ENCODE results near the gene JAKMIP3. TPM values are rescaled to one million over a fixed set of nuclear protein-coding genes. Genes with fewer than 3 reads are reported as not detected.

Gene JAKMIP3
- total RNA-seq, 1 experiment from 2014 or later: 0.17 TPM

- BruUV-seq (replicated peaks): no TSS peak
- ChIA-PET CTCF (no interaction called here), POLR2A (no interaction called here), RAD21 (ENCODE audit: low non-redundant PET in 1 of 2, low total read pairs in 2 of 2, uncharacterized antibody in 2 of 2, unreplicated experiment in 2 of 2) (no interaction called here)
- H4K20me1 ChIP-seq (ENCODE audit: insufficient read depth): no peaks in the 10 kb centered on the region
- no peak overlapping the region for H3K27ac ChIP-seq (ENCODE audit: low read depth, low read length)
- no peak for DNase-seq (ENCODE audit: low read depth, low spot score)
- H2AFZ ChIP-seq (ENCODE audit: low read depth, low read length, poor library complexity, severe bottlenecking): no peak overlapping the region
- H3K4me2 ChIP-seq (ENCODE audit: low read length): no peak overlapping the region
- ATAC-seq: no peak
- H3K79me2 ChIP-seq (ENCODE audit: insufficient read depth, low read length): no peaks in the 10 kb centered on the region
- H3K4me1 ChIP-seq (ENCODE audit: control insufficient read depth in 1 of 2, insufficient read depth in 2 of 2, low read length in 2 of 2): peaks cover 0 to 9% of the 10 kb centered on the region in 2 experiments; a peak in 1 of 4 replicates
- no peaks in the 10 kb centered on the region for H3K27me3 ChIP-seq (ENCODE audit: insufficient read depth, low read length)
- TF ChIP-seq SRF (IDR thresholded peaks at IDR 0.05; ENCODE audit: low read depth): no peak
- TF ChIP-seq CEBPB (IDR thresholded peaks at IDR 0.05; ENCODE audit: low read depth): no peak
- TF ChIP-seq JUND (IDR thresholded peaks at IDR 0.05): no peak
- TF ChIP-seq MAX (IDR thresholded peaks at IDR 0.05): no peak
- TF ChIP-seq SP1 (IDR thresholded peaks at IDR 0.05; ENCODE audit: low read depth): no peak
- TF ChIP-seq POLR2A (IDR thresholded peaks at IDR 0.05; ENCODE audit: borderline replicate concordance, extremely low read depth, insufficient read depth, insufficient read length): no peak
- TF ChIP-seq, protein P1, sequence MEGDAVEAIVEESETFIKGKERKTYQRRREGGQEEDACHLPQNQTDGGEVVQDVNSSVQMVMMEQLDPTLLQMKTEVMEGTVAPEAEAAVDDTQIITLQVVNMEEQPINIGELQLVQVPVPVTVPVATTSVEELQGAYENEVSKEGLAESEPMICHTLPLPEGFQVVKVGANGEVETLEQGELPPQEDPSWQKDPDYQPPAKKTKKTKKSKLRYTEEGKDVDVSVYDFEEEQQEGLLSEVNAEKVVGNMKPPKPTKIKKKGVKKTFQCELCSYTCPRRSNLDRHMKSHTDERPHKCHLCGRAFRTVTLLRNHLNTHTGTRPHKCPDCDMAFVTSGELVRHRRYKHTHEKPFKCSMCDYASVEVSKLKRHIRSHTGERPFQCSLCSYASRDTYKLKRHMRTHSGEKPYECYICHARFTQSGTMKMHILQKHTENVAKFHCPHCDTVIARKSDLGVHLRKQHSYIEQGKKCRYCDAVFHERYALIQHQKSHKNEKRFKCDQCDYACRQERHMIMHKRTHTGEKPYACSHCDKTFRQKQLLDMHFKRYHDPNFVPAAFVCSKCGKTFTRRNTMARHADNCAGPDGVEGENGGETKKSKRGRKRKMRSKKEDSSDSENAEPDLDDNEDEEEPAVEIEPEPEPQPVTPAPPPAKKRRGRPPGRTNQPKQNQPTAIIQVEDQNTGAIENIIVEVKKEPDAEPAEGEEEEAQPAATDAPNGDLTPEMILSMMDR (IDR thresholded peaks at IDR 0.05 in 2 of 3, conservative IDR thresholded peaks at IDR 0.05 in 1 of 3; ENCODE audit: borderline replicate concordance in 1 of 3, insufficient read depth in 1 of 3, low read depth in 2 of 3, low read length in 2 of 3): no peak
- no peak for TF ChIP-seq ZNF274 (IDR thresholded peaks at IDR 0.05; ENCODE audit: low read depth, low read length)
- TF ChIP-seq ZBTB33 (IDR thresholded peaks at IDR 0.05; ENCODE audit: extremely low read depth, insufficient replicate concordance, low read length): no peak
- no peak for TF ChIP-seq YY1 (IDR thresholded peaks at IDR 0.05; ENCODE audit: extremely low read depth, insufficient replicate concordance, low read depth, low read length)
- H3K36me3 ChIP-seq (ENCODE audit: control insufficient read depth in 1 of 2, insufficient read depth in 2 of 2, low read length in 2 of 2): no peaks in the 10 kb centered on the region
- H3K9me2 ChIP-seq (ENCODE audit: insufficient read depth): no peaks in the 10 kb centered on the region
- intact Hi-C loops (cut with micrococcal nuclease): no loop called here
- no peak overlapping the region for H3K9ac ChIP-seq (ENCODE audit: low read length)
- H3K9me3 ChIP-seq (ENCODE audit: control insufficient read depth in 1 of 2, insufficient read depth in 1 of 2, low read depth in 1 of 2, low read length in 2 of 2): no peaks in the 10 kb centered on the region
- no peak overlapping the region for H3K4me3 ChIP-seq (replicated peaks in 1 of 2; ENCODE audit: low read depth in 1 of 2, low read length in 2 of 2)
These were observed 44.1 kb upstream of the JAKMIP3 start for GRCh38 chr10:132021504-132022143.
